ENCODE data around the gene CTIF. TPM values are rescaled to one million over a fixed set of nuclear protein-coding genes. Genes with fewer than 3 reads are reported as not detected.
A peak's percentile ranks its signal among the peaks of the same experiment; 100 is the strongest.

The CTIF gene
- total RNA-seq, 1 experiment from 2014 or later: 5.8 TPM

DNA sequence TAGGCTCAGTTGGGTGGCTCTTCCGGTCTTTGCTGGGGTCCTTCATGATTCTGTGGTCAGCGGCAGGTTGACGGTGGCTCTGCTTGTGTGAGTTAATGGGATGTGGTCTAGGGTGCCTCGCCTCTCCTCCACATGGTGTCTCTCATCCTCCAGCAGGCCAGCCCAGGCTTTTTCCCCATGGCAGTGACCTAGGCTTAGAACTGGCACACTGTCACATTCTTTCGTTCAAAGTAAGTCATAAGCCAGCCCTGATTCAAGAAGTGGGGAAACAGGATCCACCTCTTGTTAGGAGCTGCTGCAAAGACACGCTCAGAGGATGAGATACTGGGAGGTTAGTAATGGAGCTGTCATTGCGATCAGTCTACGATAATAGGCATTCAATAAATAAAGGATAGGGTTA is 46.0 kb upstream of the CTIF start:
- Histone ChIP-seq H3K27me3 (ENCODE audit: low read length) (no peaks in the 10 kb centered on the region), H3K4me2 (ENCODE audit: low read length) (no peak overlapping the region), H3F3A (ENCODE audit: low read length, unreplicated experiment) (no peaks in the 10 kb centered on the region), H3K36me3 (ENCODE audit: low read depth, low read length) (no peaks in the 10 kb centered on the region), H3K27ac (ENCODE audit: low read length) (no peak overlapping the region), H3K9me2 (replicated peaks; ENCODE audit: low read length) (no peaks in the 10 kb centered on the region), H3K9ac (ENCODE audit: low read length) (no peak overlapping the region), H3K4me1 (ENCODE audit: insufficient read depth, low read length) (peaks cover 11% of the 10 kb centered on the region), H3K9me3 (ENCODE audit: low read length) (no peaks in the 10 kb centered on the region), H3K79me2 (ENCODE audit: low read length) (no peaks in the 10 kb centered on the region), H2AFZ (ENCODE audit: low read length) (no peak overlapping the region), H4K20me1 (ENCODE audit: low read length) (no peaks in the 10 kb centered on the region), H3K4me3 (ENCODE audit: low read length) (no peak overlapping the region)
- no peak for TF ChIP-seq EZH2phosphoT487 (IDR thresholded peaks at IDR 0.05; ENCODE audit: borderline replicate concordance, low read length)
- TF ChIP-seq EZH2 (IDR thresholded peaks at IDR 0.05; ENCODE audit: low read length, unreplicated experiment): no peak
- TF ChIP-seq, protein P1, sequence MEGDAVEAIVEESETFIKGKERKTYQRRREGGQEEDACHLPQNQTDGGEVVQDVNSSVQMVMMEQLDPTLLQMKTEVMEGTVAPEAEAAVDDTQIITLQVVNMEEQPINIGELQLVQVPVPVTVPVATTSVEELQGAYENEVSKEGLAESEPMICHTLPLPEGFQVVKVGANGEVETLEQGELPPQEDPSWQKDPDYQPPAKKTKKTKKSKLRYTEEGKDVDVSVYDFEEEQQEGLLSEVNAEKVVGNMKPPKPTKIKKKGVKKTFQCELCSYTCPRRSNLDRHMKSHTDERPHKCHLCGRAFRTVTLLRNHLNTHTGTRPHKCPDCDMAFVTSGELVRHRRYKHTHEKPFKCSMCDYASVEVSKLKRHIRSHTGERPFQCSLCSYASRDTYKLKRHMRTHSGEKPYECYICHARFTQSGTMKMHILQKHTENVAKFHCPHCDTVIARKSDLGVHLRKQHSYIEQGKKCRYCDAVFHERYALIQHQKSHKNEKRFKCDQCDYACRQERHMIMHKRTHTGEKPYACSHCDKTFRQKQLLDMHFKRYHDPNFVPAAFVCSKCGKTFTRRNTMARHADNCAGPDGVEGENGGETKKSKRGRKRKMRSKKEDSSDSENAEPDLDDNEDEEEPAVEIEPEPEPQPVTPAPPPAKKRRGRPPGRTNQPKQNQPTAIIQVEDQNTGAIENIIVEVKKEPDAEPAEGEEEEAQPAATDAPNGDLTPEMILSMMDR (conservative IDR thresholded peaks at IDR 0.05; ENCODE audit: low read depth, low read length): no peak
- intact Hi-C loops (cut with micrococcal nuclease): no loop called here
- DNase-seq (peak; percentile 63), ATAC-seq (no peak)
- no TSS peak for BruUV-seq (replicated peaks)
- POLR2A ChIA-PET (ENCODE audit: unreplicated experiment): no interaction called here
- CTCF ChIA-PET: no interaction called here

DNA sequence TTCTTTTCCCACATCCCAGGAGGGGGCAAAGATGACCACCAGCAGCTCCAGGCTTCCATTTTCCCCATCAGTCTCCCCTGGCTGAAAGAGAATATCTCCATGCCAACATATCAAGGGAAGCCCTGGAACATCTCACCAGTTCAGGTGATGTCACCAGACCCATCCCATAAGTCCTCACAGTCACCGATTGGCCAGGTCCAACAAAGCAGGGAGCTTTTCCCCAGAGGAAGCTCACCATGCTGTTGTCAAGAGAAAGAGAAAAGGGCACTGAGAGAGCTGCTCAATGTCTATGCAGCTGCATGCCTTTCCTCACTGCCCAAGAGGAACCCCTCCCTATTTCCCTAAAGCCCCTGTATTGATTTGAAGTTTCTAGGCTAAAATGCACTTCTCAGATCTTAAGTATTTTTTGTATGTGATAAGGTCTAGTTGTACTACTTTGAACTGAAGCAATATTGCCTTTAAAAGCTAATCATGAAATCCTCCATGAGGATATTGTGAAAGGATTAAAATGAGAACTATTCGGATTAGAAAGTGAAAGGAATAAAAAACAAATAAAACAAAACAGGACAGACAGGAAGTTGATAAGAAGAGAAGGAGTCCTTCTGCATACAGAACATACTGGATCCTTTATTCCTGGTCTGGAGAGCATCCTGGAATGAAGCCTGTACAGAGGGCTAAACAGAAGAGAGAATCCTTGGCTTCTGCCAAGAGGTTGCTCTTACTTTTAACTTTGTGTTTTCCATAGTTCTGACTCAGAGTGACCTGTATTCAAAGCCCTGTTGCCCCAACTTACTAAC is 45.2 kb upstream of the CTIF start:
- no peaks in the 10 kb centered on the region for H4K20me1 ChIP-seq (ENCODE audit: low read length)
- H2AFZ ChIP-seq (ENCODE audit: low read length): no peak overlapping the region

More for the DNA sequence above, 45.2 kb upstream of the CTIF start:
- H3K36me3 ChIP-seq (ENCODE audit: low read depth, low read length): no peaks in the 10 kb centered on the region
- ChIA-PET CTCF (no interaction called here), POLR2A (ENCODE audit: unreplicated experiment) (no interaction called here)
- no peak overlapping the region for H3K27ac ChIP-seq (ENCODE audit: low read length)
- H3K4me3 ChIP-seq (ENCODE audit: low read length): no peak overlapping the region
- no peaks in the 10 kb centered on the region for H3F3A ChIP-seq (ENCODE audit: low read length, unreplicated experiment)
- no peaks in the 10 kb centered on the region for H3K9me2 ChIP-seq (replicated peaks; ENCODE audit: low read length)
- no peak; the same call in 1 of the 2 replicates for ATAC-seq
- no peaks in the 10 kb centered on the region for H3K27me3 ChIP-seq (ENCODE audit: low read length)
- intact Hi-C loops (cut with micrococcal nuclease): no loop called here
- H3K9me3 ChIP-seq (ENCODE audit: low read length): no peaks in the 10 kb centered on the region
- peak; percentile 12 for DNase-seq
- H3K4me2 ChIP-seq (ENCODE audit: low read length): peak overlapping the region; percentile 41
- no peak overlapping the region for H3K9ac ChIP-seq (ENCODE audit: low read length)
- peaks cover 4% of the 10 kb centered on the region for H3K4me1 ChIP-seq (ENCODE audit: insufficient read depth, low read length)
- BruUV-seq (replicated peaks): no TSS peak
- TF ChIP-seq EZH2 (IDR thresholded peaks at IDR 0.05; ENCODE audit: low read length, unreplicated experiment) (no peak), EZH2phosphoT487 (IDR thresholded peaks at IDR 0.05; ENCODE audit: borderline replicate concordance, low read length) (no peak)
- TF ChIP-seq, protein P1 (conservative IDR thresholded peaks at IDR 0.05; ENCODE audit: low read depth, low read length): no peak
- no peaks in the 10 kb centered on the region for H3K79me2 ChIP-seq (ENCODE audit: low read length)
